Gastroesophageal sphincter (tissue), 4 donors: ENCODE results near the gene THSD4. TPM values are rescaled to one million over a fixed set of nuclear protein-coding genes. Genes with fewer than 3 reads are reported as not detected.

Experiments
- ATAC-seq: fragments of 150-250 bp; one replicate; pipeline ENCODE4 v1.9.1; 2016; ENCODE audit warnings: mild to moderate bottlenecking, moderate library complexity
- H3K27ac ChIP-seq, 4 donors: fragments of 200-600 bp; sonication (generic) in 3 of 4; 1 replicate in 3 of 4; 2 replicates in 1 of 4; pipeline ENCODE4 v1.5.1; 2016 to 2019
- H3K27me3 ChIP-seq: fragments of 200-600 bp; sonication (generic); one replicate; pipeline ENCODE4 v1.5.1; 2019
- H3K36me3 ChIP-seq, 2 donors: fragments of 200-600 bp; sonication (generic); one replicate each; pipeline ENCODE4 v1.5.1; 2019; ENCODE audit warnings: control low read depth in 1 of 2
- H3K4me1 ChIP-seq, 3 donors: fragments of 200-600 bp; sonication (generic); 1 replicate in 2 of 3; 2 replicates in 1 of 3; pipeline ENCODE4 v1.5.1; 2016 to 2019; ENCODE audit warnings: control low read depth in 2 of 3
- H3K4me3 ChIP-seq, 2 donors: fragments of 200-600 bp; sonication (generic); one replicate each; pipeline ENCODE4 v1.5.1; 2019; ENCODE audit warnings: mild to moderate bottlenecking in 1 of 2, moderate library complexity in 1 of 2
- H3K9me3 ChIP-seq, 3 donors: fragments of 200-600 bp; sonication (generic); one replicate each; pipeline ENCODE4 v1.5.1; 2017 to 2019; ENCODE audit warnings: control low read depth in 2 of 3
- EP300 ChIP-seq: sonication (generic); formaldehyde crosslinking; IDR thresholded peaks from one replicate; pipeline ENCODE4 v1.6.1; 2017; ENCODE audit warnings: antibody characterized with exemption, mild to moderate bottlenecking
- POLR2A ChIP-seq, 2 donors: fragments of 450-650 bp; IDR thresholded peaks; one replicate each; pipeline ENCODE4 v1.6.1; 2017; ENCODE audit warnings: antibody characterized with exemption in 2 of 2, mild to moderate bottlenecking in 2 of 2, moderate library complexity in 1 of 2
- POLR2AphosphoS5 ChIP-seq: sonication (generic); formaldehyde crosslinking; IDR thresholded peaks from one replicate; pipeline ENCODE4 v1.6.1; 2017; ENCODE audit warnings: antibody characterized with exemption
- WGBS, 2 donors: methylation state at CpG; one replicate each; pipeline ENCODE4 v1.1.5; 2018; ENCODE audit warnings: low coverage in 1 of 2; 5-methylcytosine and 5-hydroxymethylcytosine counted together
- total RNA-seq, 4 donors: library from RNA; depleted of rRNA; stranded (reverse); fragments of >200 nt; gene quantifications; one replicate each; pipeline ENCODE4 v1.1.0, GENCODE V29; 2016
- TF ChIP-seq, protein P1 (sequence below), 4 experiments: fragments of 200-600 bp in 2 of 4; fragments of 450-650 bp in 2 of 4; sonication (generic) in 1 of 4; IDR thresholded peaks; one replicate each; pipeline ENCODE4 v1.5.1; 2017 to 2019; ENCODE audit warnings: antibody characterized with exemption in 4 of 4, mild to moderate bottlenecking in 2 of 4, moderate library complexity in 2 of 4

Gene THSD4
- total RNA-seq, 4 donors from 2014 or later: 4.6 to 28.5 (median 17.6) TPM

DNA sequence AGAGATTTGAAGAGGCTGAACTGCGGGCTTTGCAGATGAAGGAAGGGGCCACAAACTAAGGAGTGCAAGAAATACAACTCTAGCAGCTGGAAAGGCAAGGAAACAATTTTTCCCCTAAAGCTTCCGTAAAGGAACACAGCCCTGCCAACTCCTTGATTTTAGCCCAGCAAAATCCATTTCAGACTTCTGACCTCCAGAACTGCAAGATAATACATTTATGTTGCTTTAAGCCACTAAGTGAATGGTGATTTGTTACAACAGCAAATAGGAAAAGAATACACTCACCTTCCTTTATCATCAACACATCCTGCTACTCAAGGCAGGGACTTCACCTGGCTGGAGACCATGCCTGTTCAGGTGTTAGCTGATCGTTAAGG, 575.8 kb downstream of the THSD4 start:
- peaks cover 0 to 27% (median 12%) of the 10 kb centered on the region in 3 donors for H3K4me1 ChIP-seq
- peak overlapping the region; percentile 71 to 80 (median 74) for H3K27ac ChIP-seq
- H3K4me3 ChIP-seq: peak overlapping the region in 1 of 2 donors; percentile 13
- no peak for ATAC-seq
- H3K36me3 ChIP-seq: no peaks in the 10 kb centered on the region
- no peaks in the 10 kb centered on the region for H3K27me3 ChIP-seq
- 55 to 61% methylated on average over 3 of the region's 3 CpGs for WGBS, 2 donors
- TF ChIP-seq EP300: no peak
- no peak for TF ChIP-seq POLR2AphosphoS5
- TF ChIP-seq, protein P1, sequence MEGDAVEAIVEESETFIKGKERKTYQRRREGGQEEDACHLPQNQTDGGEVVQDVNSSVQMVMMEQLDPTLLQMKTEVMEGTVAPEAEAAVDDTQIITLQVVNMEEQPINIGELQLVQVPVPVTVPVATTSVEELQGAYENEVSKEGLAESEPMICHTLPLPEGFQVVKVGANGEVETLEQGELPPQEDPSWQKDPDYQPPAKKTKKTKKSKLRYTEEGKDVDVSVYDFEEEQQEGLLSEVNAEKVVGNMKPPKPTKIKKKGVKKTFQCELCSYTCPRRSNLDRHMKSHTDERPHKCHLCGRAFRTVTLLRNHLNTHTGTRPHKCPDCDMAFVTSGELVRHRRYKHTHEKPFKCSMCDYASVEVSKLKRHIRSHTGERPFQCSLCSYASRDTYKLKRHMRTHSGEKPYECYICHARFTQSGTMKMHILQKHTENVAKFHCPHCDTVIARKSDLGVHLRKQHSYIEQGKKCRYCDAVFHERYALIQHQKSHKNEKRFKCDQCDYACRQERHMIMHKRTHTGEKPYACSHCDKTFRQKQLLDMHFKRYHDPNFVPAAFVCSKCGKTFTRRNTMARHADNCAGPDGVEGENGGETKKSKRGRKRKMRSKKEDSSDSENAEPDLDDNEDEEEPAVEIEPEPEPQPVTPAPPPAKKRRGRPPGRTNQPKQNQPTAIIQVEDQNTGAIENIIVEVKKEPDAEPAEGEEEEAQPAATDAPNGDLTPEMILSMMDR (IDR thresholded peaks at IDR 0.05): no peak
- TF ChIP-seq POLR2A (IDR thresholded peaks at IDR 0.05): no peak
- H3K9me3 ChIP-seq: no peaks in the 10 kb centered on the region

DNA sequence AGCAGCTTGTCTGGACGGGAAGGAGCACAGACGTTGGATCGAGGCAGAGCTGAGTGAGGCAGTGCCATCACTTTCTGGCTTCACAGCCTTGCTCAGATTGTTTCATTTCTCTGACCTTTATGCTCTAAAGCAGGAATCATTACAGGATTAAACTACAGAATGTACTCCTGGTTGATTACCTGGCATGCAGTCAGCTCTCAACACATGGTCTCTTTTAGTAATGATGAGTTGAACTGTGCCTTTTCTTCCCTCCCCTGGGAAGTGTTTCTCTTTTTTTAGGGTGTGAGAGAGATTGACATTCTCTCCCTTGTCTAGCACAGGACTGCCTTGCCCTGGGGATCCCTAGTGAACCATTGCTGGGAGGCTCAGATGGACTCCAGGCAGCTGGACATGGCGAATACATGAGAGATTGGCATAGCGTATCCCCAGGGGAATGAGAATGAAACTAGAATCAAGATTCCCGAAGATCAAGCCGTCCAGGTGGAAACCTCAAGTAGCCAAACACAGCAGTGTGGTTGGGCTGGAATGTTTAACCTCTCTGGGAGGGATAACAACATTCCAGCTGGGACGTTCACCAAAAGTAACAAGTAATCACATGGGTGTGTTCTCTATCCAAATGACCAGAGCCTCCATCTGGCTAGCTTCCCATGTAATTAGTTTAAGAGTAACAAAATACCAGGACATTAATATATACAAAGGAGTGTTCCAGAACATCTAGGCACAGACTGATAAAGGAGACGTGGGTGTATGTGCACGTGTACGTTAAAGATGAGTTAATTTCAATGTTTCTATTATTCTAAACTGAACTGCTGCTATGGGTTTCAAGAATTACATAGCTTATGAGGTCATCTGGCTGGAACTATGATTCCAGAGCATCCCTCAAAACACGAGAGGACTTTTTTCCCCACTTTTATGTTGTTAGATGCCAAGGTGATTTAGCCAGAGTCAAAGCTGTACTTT, 576.5 kb downstream of the THSD4 start:
- WGBS, 2 donors: 17 to 27% methylated on average over 8 to 12 of the region's 12 CpGs
- Histone ChIP-seq H3K4me1 (peaks cover 0 to 27% (median 12%) of the 10 kb centered on the region in 3 donors), H3K36me3 (no peaks in the 10 kb centered on the region), H3K27ac (peak overlapping the region; percentile 71 to 80 (median 74)), H3K27me3 (no peaks in the 10 kb centered on the region), H3K4me3 (peak overlapping the region; percentile 10 to 13), H3K9me3 (no peaks in the 10 kb centered on the region)
- no peak for TF ChIP-seq POLR2A (IDR thresholded peaks at IDR 0.05)
- TF ChIP-seq POLR2AphosphoS5: no peak
- TF ChIP-seq EP300: no peak
- TF ChIP-seq, protein P1 (IDR thresholded peaks at IDR 0.05): no peak
- ATAC-seq: peak; percentile 81

DNA sequence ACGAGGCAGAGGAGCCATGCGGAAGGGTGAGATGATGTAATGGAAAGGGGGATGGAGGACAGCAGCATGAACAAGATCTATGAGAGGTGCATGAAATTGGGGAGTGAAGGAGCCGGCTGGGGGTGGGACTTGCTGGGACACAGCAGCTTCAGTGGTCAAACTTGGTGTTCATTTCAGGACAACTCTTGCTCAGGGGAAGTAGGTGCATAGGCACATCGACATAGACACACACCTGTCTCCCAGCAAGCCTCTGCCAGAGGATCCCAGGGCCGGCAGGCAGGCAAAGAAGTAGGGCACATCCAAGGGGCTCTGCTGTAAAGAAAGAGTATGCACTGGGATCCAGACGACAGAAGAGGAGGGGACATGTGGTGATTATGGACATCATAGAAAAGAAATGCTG, 582.0 kb downstream of the THSD4 start:
- ATAC-seq: no peak
- H3K27me3 ChIP-seq: no peaks in the 10 kb centered on the region
- WGBS, 2 donors: 75 to 89% methylated on average over 4 to 6 of the region's 6 CpGs
- no peaks in the 10 kb centered on the region for H3K36me3 ChIP-seq
- H3K27ac ChIP-seq: no peak overlapping the region
- H3K9me3 ChIP-seq: no peaks in the 10 kb centered on the region
- TF ChIP-seq, protein P1 (IDR thresholded peaks at IDR 0.05): no peak
- TF ChIP-seq EP300 (no peak), POLR2A (IDR thresholded peaks at IDR 0.05) (no peak), POLR2AphosphoS5 (no peak)
- H3K4me3 ChIP-seq: no peak overlapping the region
- peaks cover 0 to 11% (median 0%) of the 10 kb centered on the region in 3 donors for H3K4me1 ChIP-seq

GRCh38 chr15:71698030-71698429, 582.8 kb downstream of the THSD4 start:
- no peak overlapping the region for H3K27ac ChIP-seq
- no peak overlapping the region for H3K4me3 ChIP-seq
- peaks cover 0 to 4% (median 0%) of the 10 kb centered on the region in 3 donors for H3K4me1 ChIP-seq
- H3K9me3 ChIP-seq: no peaks in the 10 kb centered on the region
- 67 to 94% methylated on average over 3 of the region's 3 CpGs for WGBS, 2 donors
- H3K36me3 ChIP-seq: no peaks in the 10 kb centered on the region
- no peak for TF ChIP-seq POLR2AphosphoS5
- TF ChIP-seq, protein P1 (IDR thresholded peaks at IDR 0.05): no peak
- no peak for TF ChIP-seq EP300
- no peak for TF ChIP-seq POLR2A (IDR thresholded peaks at IDR 0.05)
- ATAC-seq: no peak
- H3K27me3 ChIP-seq: no peaks in the 10 kb centered on the region

GRCh38 chr15:71698742-71699141, 583.5 kb downstream of the THSD4 start:
- no peak for TF ChIP-seq POLR2A (IDR thresholded peaks at IDR 0.05)
- no peak for TF ChIP-seq EP300
- TF ChIP-seq, protein P1 (IDR thresholded peaks at IDR 0.05): no peak
- TF ChIP-seq POLR2AphosphoS5: no peak
- no peak overlapping the region for H3K27ac ChIP-seq
- no peak overlapping the region for H3K4me3 ChIP-seq
- no peaks in the 10 kb centered on the region for H3K36me3 ChIP-seq
- ATAC-seq: no peak
- no peaks in the 10 kb centered on the region for H3K27me3 ChIP-seq
- no peaks in the 10 kb centered on the region for H3K9me3 ChIP-seq
- no peaks in the 10 kb centered on the region for H3K4me1 ChIP-seq
- WGBS, 2 donors: 95 to 96% methylated on average over 1 of the region's 1 CpG
